Spleen (tissue), 11 donors: Measurements from ENCODE around the gene CUEDC1. TPM values are rescaled to one million over a fixed set of nuclear protein-coding genes. Genes with fewer than 3 reads are reported as not detected.

Experiments
- DNase-seq: peaks from one replicate; pipeline ENCODE4 v3.0.0-alpha.2; 2020
- H3K27ac ChIP-seq, 8 donors: fragments of 200-600 bp; sonication (generic) in 7 of 8; 1 replicate in 4 of 8; 2 replicates in 4 of 8; pipeline versions ENCODE4 v1.5.0 to v1.8.0; 2016 to 2021; ENCODE audit warnings: inconsistent platforms in 4 of 8, mild to moderate bottlenecking in 4 of 8, moderate library complexity in 1 of 8
- H3K27me3 ChIP-seq, 7 donors: fragments of 200-600 bp; sonication (generic) in 6 of 7; replicated peaks in 1 of 7; 1 replicate in 4 of 7; 2 replicates in 3 of 7; pipeline versions ENCODE4 v1.5.0 to v1.8.0; 2016 to 2021; ENCODE audit warnings: inconsistent platforms in 3 of 7, mild to moderate bottlenecking in 1 of 7
- H3K36me3 ChIP-seq, 6 donors: fragments of 200-600 bp; sonication (generic) in 5 of 6; 1 replicate in 4 of 6; 2 replicates in 2 of 6; pipeline versions ENCODE4 v1.5.0 to v1.8.0; 2016 to 2021; ENCODE audit warnings: inconsistent platforms in 2 of 6
- H3K4me1 ChIP-seq, 6 donors: fragments of 200-600 bp; sonication (generic) in 5 of 6; 1 replicate in 3 of 6; 2 replicates in 3 of 6; pipeline versions ENCODE4 v1.5.0 to v1.8.0; 2016 to 2021; ENCODE audit warnings: inconsistent platforms in 3 of 6
- H3K4me3 ChIP-seq, 8 donors: fragments of 200-600 bp; sonication (generic) in 7 of 8; 1 replicate in 4 of 8; 2 replicates in 4 of 8; pipeline versions ENCODE4 v1.5.0 to v1.8.0; 2016 to 2021; ENCODE audit warnings: inconsistent platforms in 4 of 8, mild to moderate bottlenecking in 4 of 8, moderate library complexity in 2 of 8
- H3K9me3 ChIP-seq, 8 donors: fragments of 200-600 bp; sonication (generic) in 7 of 8; 1 replicate in 4 of 8; 2 replicates in 4 of 8; pipeline versions ENCODE4 v1.5.0 to v1.8.0; 2016 to 2021; ENCODE audit warnings: inconsistent platforms in 4 of 8
- CTCF ChIP-seq, 11 experiments: fragments of 200-600 bp in 7 of 11; fragments of 450-650 bp in 4 of 11; sonication (generic) in 4 of 11; IDR thresholded peaks in 8 of 11; conservative IDR thresholded peaks in 3 of 11; 1 replicate in 7 of 11; 2 replicates in 4 of 11; pipeline versions ENCODE4 v1.4.0 to v1.8.0; 2016 to 2021; ENCODE audit warnings: antibody characterized with exemption in 11 of 11, inconsistent platforms in 4 of 11, mild to moderate bottlenecking in 1 of 11
- POLR2A ChIP-seq, 3 donors: fragments of 450-650 bp; IDR thresholded peaks; one replicate each; pipeline ENCODE4 v1.5.1; 2017; ENCODE audit warnings: antibody characterized with exemption in 3 of 3, mild to moderate bottlenecking in 1 of 3
- POLR2AphosphoS5 ChIP-seq, 3 donors: sonication (generic); formaldehyde crosslinking; IDR thresholded peaks; one replicate each; pipeline ENCODE4 v1.5.1; 2017; ENCODE audit warnings: antibody characterized with exemption in 3 of 3
- WGBS, 5 donors: extraction: QIAGEN DNeasy Blood & Tissue Kit in 3 of 5; methylation state at CpG; one replicate each; pipeline versions ENCODE4 v1.1.5 to v1.1.7; 2013 to 2018; 5-methylcytosine and 5-hydroxymethylcytosine counted together
- intact Hi-C: fragments of 100-400 bp; cut with DNase I; formaldehyde crosslinking; loops from one replicate; pipeline ENCODE4 v1.15.0; 2023; ENCODE audit warnings: low total_unique reads
- polyA plus RNA-seq, 3 donors: library from polyadenylated mRNA; stranded (reverse); fragments of 200-250 nt; gene quantifications; one replicate each; pipeline ENCODE4 v1.2.1, GENCODE V29; 2013
- total RNA-seq, 7 donors: library from RNA; depleted of rRNA in 3 of 7; stranded (reverse); fragments of >200 nt in 3 of 7; fragmentation: NEBNext Ultra II Directional in 4 of 7; extraction: Animal tissue kit (Norgen Biotek cat#: 25700) in 4 of 7; gene quantifications; one replicate each; pipeline versions ENCODE4 v1.1.0 to v1.2.1, GENCODE V29; 2016 to 2021
- donor health status: healthy with polysubstance abuse.
- donor health status: DM: no; HTN: no; CAD: no; lungs with moderate emphysema.
- donor health status: DM: no; HTN: no; CAD: no.
- donor health status: Bipolar disorder and iron deficiency.
- donor health status: healthy.
- donor health status: DM: no; HTN: no; CAD: no.
- donor health status: DM: yes; HTN: yes; CAD: no.

The CUEDC1 gene
- total and polyA plus RNA-seq, 10 donors, result 5.4 to 23.5 (median 15.6) TPM

- 5 to 16% (median 14%) methylated on average over 10 of the region's 10 CpGs for WGBS, 5 donors
- intact Hi-C loops, result no loop called here
- Histone ChIP-seq H3K36me3 (no peaks in the 10 kb centered on the region), H3K4me3 (peak overlapping the region; percentile 20 to 64 (median 26)), H3K9me3 (no peaks in the 10 kb centered on the region), H3K27ac (peak overlapping the region; percentile 40 to 82 (median 78)), H3K4me1 (peaks cover 18 to 91% (median 64%) of the 10 kb centered on the region in 6 donors), H3K27me3 (peaks cover 0 to 27% (median 0%) of the 10 kb centered on the region in 7 donors)
- peak; percentile 85 for DNase-seq
- peak in 1 of 3 donors; percentile 15 for TF ChIP-seq POLR2A (IDR thresholded peaks at IDR 0.05)
- TF ChIP-seq CTCF (IDR thresholded peaks at IDR 0.05 in 8 of 11, conservative IDR thresholded peaks at IDR 0.05 in 3 of 11), result peak in 1 of 11 experiments; percentile 11
- peak in 2 of 3 donors; percentile 53 to 55 for TF ChIP-seq POLR2AphosphoS5 (IDR thresholded peaks at IDR 0.05)
These were observed 8.3 kb downstream of the CUEDC1 start for GRCh38 chr17:57946798-57947358.

DNA sequence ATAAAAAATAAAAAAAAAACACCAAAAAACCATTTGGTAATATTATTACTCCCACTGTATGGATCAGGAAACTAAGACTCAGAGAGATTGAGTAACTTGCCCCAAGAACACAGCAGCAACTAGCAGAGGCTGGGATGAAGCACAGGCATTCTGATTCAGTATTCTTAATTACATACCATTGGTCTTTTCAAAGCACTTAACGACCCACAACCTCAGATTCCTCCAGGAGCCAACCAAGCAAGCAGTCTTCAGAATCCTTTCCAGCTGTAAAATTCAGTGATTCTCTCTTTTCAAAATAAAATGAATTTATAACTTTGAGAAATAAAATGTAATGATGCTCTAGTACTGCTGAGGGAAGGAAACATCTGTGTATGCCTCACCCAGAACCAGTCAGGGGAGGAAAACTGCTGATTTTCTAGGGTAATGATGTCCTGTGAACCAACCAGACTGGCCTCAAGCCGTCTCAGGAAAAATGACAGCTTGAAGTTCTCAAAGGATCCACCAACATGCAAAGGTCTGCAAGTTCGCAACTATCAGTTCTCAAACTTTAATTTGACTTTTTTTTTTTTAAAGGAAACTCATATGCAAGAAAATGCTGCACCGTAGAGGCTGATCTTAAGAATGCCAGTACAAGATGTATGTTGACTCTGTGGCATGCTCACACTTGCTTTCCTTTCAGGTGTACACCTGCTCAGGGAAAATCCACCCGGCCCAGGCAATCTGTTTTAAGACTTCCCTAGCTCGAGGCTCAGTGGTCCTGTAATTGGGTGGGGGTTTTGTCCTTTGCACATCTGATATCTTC is 9.0 kb downstream of the CUEDC1 start:
- Histone ChIP-seq H3K27me3 (peaks cover 0 to 30% (median 0%) of the 10 kb centered on the region in 7 donors), H3K36me3 (no peaks in the 10 kb centered on the region), H3K27ac (peak overlapping the region in 7 of 8 donors; percentile 76 to 82 (median 78)), H3K4me1 (peaks cover 18 to 91% (median 61%) of the 10 kb centered on the region in 6 donors), H3K9me3 (no peaks in the 10 kb centered on the region), H3K4me3 (peak overlapping the region; percentile 20 to 64 (median 26))
- DNase-seq, result no peak
- TF ChIP-seq CTCF (IDR thresholded peaks at IDR 0.05 in 8 of 11, conservative IDR thresholded peaks at IDR 0.05 in 3 of 11) (no peak), POLR2A (IDR thresholded peaks at IDR 0.05) (no peak), POLR2AphosphoS5 (IDR thresholded peaks at IDR 0.05) (no peak)
- intact Hi-C loops, result no loop called here
- WGBS, 5 donors, result 17 to 35% (median 27%) methylated on average over 6 of the region's 6 CpGs

DNA sequence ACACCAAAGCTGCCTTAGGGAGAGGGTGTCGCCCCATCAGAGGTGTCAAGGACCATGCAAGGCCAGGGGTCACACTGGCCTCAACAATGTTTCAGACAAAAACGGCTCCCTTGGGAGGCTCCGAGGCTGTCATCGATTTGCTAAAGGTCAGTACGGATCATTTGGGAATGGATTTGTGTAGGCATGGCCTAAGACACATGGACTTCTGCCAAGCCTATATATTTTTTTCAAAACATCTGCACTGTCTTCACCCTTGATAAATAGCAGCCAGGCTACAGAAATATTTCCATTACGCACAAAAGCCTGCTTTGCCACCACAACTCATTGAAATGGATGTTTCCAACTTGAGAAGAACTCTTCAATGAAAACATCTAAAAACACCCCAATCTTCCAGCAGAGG is 10.3 kb downstream of the CUEDC1 start:
- intact Hi-C loops, result no loop called here
- no peaks in the 10 kb centered on the region for H3K9me3 ChIP-seq
- peaks cover 16 to 91% (median 60%) of the 10 kb centered on the region in 6 donors for H3K4me1 ChIP-seq
- WGBS, 5 donors, result 76 to 93% (median 81%) methylated on average over 6 of the region's 6 CpGs
- DNase-seq, result no peak
- TF ChIP-seq CTCF (IDR thresholded peaks at IDR 0.05 in 8 of 11, conservative IDR thresholded peaks at IDR 0.05 in 3 of 11), result no peak
- TF ChIP-seq POLR2AphosphoS5 (IDR thresholded peaks at IDR 0.05), result no peak
- no peak for TF ChIP-seq POLR2A (IDR thresholded peaks at IDR 0.05)
- H3K36me3 ChIP-seq, result no peaks in the 10 kb centered on the region
- peak overlapping the region in 2 of 8 donors; percentile 79 to 82 for H3K27ac ChIP-seq
- no peak overlapping the region for H3K4me3 ChIP-seq
- H3K27me3 ChIP-seq, result peaks cover 0 to 21% (median 0%) of the 10 kb centered on the region in 7 donors

- no peaks in the 10 kb centered on the region for H3K9me3 ChIP-seq
- DNase-seq, result no peak
- H3K27ac ChIP-seq, result peak overlapping the region in 1 of 8 donors; percentile 21
- H3K4me1 ChIP-seq, result peaks cover 19 to 89% (median 56%) of the 10 kb centered on the region in 6 donors
- TF ChIP-seq POLR2A (IDR thresholded peaks at IDR 0.05) (no peak), CTCF (IDR thresholded peaks at IDR 0.05 in 8 of 11, conservative IDR thresholded peaks at IDR 0.05 in 3 of 11) (no peak), POLR2AphosphoS5 (IDR thresholded peaks at IDR 0.05) (no peak)
- no peaks in the 10 kb centered on the region for H3K36me3 ChIP-seq
- intact Hi-C loops, result no loop called here
- H3K27me3 ChIP-seq, result peaks cover 0 to 27% (median 0%) of the 10 kb centered on the region in 7 donors
- WGBS, 5 donors, result 77 to 93% (median 92%) methylated on average over 3 of the region's 3 CpGs
- no peak overlapping the region for H3K4me3 ChIP-seq
These were observed 11.6 kb downstream of the CUEDC1 start for GRCh38 chr17:57943645-57944044.
